ENCODE results near the gene VPS35L.
A peak's percentile ranks its signal among the peaks of the same experiment; 100 is the strongest.
"Not testable (repeated sequence)": the region's sequence is repeated elsewhere in the genome, so short reads cannot be mapped to it uniquely, and the experiment has no call there.

The VPS35L gene

DNA sequence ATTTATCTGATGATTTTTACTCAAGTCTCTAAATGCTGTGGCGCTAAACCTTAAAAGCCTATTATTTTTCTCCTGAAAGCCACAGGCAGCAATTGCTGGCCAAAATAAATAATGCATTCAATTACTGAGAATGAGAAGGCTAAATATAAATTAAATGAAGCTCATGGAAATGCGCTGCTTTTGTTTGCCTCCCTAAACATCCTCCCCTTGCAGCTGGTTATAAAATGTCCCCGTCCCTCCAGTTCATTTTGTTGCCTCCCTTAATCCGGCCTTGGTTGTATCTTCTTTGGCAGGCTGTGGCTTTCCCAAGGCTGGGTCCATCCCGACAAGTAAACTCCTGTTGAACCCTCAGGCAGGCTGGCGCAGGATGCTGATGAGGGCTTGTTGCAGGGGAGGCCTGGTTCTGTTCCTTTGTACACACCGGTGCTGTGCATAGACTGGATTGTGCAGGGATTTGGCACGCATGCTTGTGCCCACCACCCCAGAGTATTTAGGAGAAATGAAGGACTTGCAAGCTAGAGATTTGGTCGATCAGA lies 99.8 kb downstream of the VPS35L start:
- no peak for DNase-seq

DNA sequence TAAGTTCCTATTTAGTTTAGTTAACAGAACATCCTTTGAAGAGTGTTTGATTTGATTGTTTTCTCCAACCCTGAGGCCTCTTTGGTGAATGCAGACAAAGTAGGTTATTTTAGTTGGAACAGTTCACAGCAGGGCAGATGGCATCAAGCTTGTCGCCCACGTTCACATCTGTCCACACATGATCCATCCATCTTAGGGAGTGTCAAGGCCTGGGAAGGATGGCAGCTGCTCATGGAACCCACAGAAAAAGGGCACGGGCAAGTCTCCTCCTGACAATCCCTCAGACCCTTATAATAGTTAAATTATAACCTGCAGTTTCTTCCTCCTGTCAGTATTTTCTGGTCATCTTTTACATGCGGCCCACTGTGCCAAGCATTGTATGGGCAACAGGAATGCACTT lies 102.3 kb downstream of the VPS35L start:
- no peak for DNase-seq

DNA sequence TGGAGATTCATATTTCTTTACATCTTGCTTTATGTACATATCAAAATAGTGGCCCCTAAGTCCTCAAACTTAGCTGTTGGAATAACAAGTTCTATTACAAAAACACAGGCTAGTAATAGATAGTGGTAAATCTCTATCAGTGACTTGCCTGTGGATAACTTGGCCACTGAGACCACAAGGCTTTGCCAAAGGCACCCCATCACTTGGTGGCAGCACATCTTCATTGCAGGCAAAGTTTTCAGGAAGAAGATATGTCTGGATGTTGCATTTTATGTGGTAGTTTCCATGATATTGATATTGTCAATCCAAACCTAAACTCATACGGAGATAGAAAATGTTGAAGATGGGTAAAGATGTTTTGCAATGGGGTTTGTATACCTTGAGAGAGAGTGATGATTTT lies 104.1 kb downstream of the VPS35L start:
- DNase-seq: no peak

DNA sequence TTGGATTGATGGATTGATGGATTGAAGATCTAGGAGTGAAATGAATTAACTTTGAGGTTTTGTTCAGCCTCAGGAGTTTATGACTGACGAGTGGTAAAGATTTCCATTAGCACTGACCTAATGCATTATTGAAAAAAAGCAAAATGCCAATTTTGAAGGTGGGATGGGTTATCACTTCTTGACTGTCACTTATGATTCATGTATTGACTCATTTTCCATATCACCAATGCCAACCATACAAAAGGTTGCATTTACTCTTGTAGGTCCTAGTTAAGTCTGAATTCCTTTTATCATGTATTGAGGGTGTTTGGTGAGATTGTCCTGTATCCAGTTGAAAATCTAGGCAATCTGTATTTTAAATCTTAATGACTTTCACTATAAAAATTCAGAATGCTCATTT lies 104.9 kb downstream of the VPS35L start:
- DNase-seq: no peak

DNA sequence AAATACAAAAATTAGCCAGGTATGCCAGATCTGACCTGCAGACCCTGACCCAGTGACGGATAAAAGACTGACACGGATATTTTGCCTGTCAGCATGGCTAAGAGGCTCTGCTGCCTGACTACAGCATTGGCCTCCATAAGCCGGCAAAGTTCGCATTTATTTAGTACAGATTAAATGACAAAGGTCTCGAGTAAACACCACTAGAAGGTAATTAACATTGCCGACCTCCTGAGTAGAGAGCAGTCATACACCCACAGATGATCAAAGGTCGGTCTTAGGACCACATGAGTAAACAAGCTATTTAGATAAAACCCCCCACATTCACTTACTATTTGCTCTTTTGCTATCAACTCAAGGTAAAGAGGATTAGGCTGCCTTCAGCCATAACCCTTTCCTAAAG lies 106.8 kb downstream of the VPS35L start:
- DNase-seq: no peak

DNA sequence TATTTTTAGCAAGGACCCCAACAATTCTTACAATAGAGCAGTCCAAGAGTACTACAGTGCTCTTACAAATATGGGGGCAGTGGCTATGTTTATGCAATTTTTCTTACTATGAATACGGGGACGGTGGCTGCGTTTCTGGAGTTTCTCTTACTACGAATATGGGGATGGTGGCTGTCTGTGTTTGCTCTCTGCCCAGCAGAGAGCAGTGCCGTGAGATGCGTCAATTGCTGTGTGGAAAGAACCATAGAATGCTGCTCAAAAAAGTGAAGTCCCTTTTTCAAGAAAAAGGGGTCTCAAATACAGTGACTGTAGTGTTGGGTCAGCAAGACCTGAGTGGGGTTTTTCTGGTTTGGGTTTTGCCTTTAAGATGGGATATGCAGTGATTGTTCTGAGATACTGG lies 108.7 kb downstream of the VPS35L start:
- DNase-seq: no peak

DNA sequence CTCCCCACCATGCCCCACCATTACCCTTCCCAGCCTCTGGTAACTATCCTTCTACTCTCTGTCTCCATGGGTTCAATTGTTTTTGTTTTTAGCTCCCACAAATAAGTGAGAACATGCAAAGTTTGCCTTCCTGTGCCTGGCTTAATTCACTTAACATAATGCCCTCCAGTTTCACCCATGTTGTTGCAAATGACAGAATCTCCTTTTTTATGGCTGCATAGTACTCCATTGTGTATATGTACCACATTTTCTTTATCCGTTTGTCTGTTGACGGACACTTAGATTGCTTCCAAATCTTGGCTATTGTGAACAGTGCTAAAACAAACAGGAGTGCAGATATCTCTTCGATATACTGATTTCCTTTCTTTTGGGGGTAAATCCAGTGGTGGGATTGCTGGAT lies 109.8 kb downstream of the VPS35L start:
- DNase-seq: not testable (repeated sequence)

DNA sequence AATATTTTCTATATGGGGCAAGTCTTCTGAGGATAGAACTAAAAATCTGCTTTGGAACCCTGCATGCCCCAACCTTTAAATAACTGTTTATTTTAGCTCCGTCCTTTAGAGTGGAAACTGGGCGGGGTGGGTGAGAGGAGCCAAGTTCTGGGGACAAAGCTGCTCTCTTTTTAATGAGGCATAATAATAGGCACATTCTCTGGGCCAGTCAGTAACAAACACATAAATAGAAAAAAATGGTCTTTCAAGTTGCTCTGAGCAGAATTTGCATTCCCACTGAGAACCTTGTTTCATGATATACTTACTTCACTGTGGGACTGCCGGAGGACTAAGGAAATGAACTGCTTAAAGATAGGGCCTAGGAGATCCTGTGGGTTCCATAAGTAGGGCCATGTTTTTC lies 111.0 kb downstream of the VPS35L start:
- DNase-seq: no peak

DNA sequence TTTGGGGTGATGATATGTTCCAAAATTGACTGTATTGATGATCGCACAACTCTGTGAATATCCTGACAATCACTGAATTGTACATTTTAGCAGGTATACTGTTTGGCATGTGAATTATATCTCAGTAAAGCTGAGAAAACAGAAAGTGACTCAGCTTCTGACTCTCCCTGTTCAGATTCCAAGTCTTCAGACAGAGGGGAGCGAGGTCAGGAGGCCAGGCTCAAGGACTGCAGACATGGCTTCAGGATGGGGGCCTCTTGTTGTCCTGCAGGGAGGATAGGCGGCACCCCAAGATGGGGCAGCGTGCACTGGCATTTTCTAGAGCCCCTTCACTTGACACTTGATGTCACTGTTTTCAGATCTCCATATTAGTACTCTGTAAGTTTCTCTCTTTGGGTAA lies 116.9 kb downstream of the VPS35L start:
- no peak for DNase-seq

DNA sequence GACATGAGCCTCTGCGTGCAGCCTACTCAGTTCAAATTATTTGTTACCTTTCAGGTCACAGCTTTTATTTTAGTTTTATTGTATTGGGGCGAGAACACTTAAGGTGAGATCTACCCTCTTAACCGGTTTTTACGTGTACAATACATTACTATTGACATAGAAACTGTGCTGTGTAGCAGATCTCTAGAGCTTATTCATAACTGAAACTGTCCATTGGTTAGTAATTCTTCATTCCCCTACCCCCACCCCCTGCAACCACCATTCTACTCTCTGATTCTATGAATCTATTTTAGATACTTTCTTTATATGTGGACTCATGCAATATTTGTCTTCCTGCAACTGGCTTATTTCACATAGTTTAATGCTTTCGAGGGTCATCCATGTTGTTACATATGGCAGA lies 119.0 kb downstream of the VPS35L start:
- DNase-seq: no peak

DNA sequence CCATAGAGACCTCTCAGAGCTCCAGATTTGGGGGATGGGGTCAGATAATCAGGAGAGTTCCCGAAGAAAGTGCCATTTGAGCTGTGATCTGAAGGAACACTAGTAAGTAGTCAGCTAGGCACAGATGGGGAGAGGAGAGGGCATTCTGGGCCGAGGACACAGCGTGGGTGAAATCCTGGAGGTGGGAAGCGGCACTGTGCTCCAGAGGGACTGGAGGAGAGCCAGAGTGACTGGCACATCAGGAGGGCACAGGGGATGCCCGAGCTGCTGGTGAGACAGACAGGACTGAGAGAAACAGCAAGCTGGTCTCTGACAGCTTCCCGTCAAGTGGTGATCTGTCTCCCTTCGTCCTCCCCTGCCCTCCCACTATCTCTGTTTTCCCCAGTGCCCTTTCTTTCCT lies 121.9 kb downstream of the VPS35L start:
- DNase-seq: no peak

DNA sequence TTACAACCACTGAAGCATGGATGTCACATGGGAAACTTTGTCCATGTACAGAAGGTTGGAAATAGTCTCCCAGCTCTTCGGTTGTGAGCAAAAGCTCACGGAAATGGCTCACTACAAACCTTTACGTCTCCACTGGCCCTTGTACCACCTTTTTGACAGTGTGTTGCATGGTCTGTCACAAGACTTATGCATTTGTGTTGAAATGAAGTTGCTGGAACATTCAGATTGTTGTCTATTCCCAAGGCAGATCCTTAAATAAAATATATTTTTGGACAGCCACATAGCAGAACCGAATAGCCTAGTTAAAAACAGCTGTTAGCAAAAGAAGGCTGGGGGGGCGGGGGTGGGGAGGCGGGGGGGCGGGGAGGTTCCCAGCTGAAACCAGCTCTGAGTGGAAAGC lies 123.3 kb downstream of the VPS35L start:
- no peak for DNase-seq

DNA sequence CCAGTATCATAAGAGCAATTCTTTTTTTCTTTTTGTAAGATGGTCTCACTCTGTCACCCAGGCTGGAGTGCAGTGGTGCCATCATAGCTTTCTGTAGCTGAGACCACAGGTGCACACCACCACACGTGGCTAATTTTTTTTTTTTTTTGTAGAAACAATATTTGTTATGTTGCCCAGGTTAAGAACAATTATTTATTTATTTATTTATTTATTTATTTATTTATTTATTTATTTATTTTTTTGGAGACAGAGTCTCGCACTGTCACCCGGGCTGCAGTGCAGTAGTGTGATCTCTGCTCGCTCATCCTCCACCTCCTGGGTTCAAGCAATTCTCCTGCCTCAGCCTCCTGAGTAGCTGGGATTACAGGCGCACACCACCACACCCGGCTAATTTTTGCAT lies 123.8 kb downstream of the VPS35L start:
- DNase-seq: not testable (repeated sequence)

DNA sequence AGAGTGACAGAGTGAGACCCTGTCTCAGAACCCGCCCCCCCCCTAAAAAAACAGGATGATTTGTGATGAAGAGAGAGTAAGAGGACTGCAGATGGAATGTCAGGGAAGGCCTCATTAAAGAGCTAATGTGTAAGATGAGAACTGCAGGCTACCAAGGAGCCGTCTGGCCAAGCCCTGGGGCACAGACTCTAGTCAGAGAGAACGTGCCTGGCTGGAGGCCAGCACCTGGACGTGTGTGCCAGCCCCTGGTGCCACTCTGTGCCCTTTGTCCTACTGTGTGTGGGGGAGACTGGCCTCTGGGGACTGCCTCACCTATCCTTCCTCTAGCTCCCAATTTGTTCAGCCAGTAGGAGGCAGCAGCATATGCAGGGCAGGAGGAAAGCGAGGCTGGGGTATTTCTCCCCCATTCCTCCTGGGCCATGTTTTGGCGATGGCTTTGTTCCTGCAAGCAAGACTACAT lies 125.4 kb downstream of the VPS35L start:
- no peak for DNase-seq

DNA sequence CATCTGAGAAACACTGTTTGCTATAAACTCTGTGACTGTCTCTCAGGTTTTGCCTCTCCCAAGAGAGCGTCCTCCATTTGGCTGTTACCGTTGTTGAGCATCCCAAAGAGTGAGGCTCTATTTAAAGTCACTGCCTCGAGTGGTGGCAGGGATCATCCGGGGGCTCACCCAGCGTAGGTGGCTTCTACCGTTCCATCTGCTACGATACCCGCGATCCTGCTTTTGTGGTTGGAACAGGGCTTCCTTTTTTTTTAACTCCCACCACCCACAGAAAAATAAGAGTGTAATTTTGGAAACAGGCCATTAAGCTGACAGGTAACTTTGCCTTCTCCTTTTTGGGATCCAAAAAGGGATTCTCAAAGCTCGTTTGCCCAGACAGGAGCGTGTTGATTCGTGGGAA lies 126.1 kb downstream of the VPS35L start:
- no peak for DNase-seq

DNA sequence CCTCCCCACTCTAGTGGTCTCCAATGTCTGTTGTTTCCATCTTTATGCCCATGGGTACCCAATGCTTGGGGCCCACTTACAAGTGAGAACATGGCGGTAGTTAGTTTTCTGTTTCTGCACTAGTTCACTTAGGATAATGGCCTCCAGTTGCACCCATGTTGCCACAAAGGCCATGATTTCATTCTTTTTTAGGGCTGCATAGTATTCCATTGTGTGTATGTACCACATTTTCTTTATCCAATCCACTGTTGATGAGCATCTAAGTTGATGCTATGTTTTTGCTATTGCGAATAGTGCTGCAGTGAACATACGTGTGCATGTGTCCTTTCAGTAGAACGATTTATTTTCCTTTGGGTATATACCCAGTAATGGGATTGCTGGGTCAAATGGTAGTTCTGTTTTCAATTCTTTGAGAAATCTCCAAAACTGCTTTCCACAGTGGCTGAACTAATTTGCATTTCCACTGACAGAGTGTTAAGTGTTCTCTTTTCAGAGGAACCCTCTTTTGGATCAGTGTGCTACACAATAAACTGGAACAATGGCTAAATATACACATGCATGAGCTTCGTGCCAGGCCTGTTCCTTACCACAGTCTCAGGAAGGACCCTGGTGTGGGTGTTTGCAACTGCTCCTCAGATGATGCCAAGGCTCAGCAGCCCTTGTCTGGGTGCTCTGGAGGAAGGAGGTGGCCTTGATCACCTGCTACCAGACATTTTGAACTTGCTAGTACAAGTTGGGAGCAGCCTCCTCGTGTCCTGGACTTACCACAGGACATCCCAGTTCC lies 128.1 kb downstream of the VPS35L start:
- DNase-seq: no peak

DNA sequence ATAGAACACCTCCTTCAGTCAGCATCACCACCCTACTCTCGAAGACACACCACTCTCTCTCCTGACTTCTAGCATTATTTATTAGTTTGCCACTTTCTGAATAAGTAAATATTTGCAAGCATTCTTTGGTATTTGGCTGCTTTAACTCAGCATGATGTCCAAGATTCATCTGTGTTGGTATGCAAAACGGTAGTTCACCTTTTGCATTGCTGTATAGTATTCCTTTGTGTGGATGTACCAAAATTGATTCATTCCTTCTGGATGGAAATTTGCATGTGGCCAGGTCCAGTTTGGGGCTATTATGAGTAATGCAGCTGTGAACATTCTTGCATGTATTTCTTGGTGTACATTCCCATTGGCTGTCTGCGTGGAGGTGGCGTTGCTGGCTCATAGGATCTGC lies 129.7 kb downstream of the VPS35L start:
- DNase-seq: no peak

DNA sequence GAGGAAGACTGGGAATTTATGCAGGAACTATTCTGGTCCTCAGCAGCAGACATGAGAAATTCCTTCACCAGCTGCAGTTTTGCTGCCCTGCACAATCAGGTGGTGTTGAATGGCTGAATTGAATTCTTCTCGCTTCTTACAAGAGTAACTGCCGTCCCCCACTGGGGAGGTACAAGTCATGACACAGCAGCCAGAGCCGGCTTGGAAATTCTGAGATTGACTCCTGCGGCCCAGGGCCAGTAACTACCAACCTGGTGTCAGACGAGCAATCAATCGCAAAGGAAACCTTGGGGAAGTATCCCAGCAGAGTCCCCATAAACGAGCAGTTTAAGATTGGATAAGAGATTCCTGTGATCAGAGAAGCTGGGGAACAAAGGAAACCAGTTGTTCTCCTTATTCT lies 131.8 kb downstream of the VPS35L start:
- DNase-seq: no peak

DNA sequence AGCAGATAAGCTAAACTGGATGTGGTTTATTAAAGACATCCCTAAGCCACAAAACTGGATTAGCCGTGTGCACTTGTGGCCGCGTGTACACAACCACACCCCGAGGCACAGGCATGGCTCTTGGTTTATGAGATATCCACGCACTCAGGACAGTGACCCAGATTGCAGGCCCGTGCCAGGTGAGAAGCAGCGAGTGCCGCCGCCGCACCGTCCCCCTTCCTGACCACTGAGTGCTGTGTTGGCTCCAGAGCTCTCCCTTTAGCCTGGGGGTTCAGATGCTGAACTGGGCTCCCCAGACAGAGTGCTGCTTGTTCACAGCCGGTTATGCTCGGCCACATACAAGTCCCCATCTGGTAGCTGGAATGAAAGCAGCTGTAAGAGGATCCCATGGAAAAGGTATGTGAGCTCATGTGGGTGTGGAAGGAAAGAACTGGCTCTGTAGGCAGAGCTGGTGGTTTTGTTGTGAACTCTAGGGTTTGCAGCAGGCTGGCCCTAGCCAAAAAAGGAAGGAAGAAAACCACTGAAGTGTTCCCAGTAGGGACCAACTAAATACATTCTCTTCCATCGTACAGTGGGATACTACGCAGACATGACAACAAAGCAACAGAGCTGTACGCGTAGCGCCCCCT lies 133.0 kb downstream of the VPS35L start:
- DNase-seq: no peak

DNA sequence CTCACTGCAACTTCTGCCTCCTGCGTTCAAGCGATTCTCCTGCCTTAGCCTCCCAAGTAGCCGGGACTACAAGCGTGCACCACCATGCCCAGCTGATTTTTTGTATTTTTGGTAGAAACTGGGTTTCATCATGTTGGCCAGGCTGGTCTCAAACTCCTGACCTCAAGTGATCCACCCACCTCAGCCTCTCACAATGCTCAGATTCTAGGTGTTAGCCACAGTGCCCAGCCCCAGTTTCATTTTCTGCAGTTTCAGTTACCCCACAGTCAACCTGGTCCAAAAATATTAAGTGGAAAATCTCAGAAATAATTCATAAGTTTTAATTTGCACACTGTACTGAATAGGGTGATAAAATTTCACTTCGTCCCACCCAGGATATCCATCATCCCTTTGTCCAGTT lies 133.8 kb downstream of the VPS35L start:
- no peak for DNase-seq

DNA sequence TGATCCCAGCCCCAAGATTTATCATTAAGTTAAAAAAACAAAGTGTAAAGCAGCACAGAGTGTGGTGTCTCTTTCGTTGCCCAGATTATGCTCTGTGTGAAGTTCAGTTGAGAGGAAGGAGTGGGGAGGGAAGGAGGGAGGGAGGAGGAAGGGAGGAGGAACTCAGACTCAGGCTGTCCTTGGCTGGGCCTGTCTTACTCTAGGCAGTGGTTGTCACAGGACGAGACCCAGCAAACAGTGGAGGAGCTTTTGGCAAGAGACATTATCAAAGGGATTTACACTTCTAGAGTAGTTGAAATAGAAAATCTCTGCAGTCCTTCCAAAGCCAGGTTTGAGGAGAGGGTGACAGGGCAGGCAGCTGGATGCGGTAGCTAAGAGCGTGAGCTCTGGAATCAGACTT lies 134.7 kb downstream of the VPS35L start:
- peak; percentile 21 for DNase-seq

DNA sequence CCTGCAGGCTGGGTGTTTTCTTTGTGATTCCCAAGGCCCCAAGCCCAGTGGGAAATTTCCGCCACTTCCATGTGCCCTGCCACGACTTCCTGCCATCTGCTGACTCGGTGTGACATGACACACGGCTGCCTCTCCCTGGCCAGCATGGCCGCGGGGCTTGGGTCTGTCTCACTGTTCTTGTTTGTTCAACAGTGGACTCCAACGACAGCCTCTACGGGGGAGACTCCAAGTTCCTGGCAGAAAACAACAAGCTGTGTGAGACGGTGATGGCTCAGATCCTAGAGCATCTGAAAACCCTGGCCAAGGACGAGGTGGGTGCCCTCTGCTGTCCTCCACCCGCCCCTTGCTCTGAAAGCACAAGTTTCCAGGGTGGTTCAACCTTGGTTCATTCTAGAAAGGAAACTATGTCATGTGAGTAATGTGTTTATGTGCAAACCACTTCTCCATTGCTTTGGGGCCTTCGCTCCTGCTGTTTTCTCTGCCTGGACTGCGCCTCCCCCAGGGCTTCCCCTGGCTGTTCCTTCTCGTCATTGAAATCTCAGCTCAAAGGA lies 135.7 kb downstream of the VPS35L start:
- DNase-seq: no peak

DNA sequence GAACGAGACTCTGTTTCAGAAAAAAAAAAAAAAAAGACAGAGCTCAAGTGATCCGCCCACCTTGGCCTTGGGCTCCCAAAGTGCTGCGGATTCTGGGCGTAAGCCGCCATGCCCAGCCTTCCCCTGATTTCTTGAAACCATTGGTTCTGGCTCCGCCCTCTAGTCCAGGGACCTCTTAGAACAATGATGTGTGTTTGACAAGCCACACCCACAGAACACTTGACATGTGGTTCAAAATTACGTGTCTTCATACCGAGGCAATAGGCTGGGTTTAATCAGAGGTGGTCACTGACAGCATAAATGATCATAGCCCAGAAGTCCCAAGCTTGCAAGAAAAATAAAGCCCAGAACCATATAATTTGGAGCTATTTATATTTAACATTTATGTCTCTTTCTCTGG lies 139.5 kb downstream of the VPS35L start:
- DNase-seq: no peak

DNA sequence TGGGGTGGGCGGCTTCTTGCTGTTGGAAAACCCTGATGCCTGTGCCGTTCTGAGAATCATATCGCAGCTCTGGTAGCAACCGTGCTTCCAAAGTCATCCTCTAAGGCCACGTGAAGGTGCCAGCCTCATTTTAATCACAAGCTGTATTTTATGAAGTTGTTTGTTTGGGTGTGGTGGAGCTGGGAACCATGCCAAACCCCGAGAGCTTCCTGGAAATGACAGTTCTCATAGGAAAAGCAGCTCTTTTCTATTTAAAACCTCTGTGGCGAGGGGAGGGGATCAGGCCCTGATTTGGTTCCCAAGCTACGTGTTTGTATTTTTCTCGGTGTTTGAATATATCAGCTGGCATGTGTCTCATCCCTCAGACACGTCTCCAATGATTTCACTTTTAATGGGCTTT lies 140.8 kb downstream of the VPS35L start:
- DNase-seq: peak; percentile 85

All from CD4-positive, alpha-beta T cell treated with Interleukin-6 for 4 hours (primary cell).